Skin epidermis (tissue), 12 donors: ENCODE measurements around the gene CSF3R.

Experiments
- H3K27ac ChIP-seq, 21 experiments: fragments of 200-600 bp; sonication (generic) in 11 of 21; one replicate each; pipeline ENCODE4 v1.5.0; 2020; ENCODE audit warnings: mild to moderate bottlenecking in 3 of 21, inconsistent platforms in 2 of 21, moderate library complexity in 2 of 21
- H3K4me3 ChIP-seq, 7 experiments: fragments of 200-600 bp; sonication (generic) in 2 of 7; one replicate each; pipeline ENCODE4 v1.5.0; 2020; ENCODE audit warnings: inconsistent platforms in 2 of 7, mild to moderate bottlenecking in 2 of 7, moderate library complexity in 1 of 7

CSF3R gene

DNA sequence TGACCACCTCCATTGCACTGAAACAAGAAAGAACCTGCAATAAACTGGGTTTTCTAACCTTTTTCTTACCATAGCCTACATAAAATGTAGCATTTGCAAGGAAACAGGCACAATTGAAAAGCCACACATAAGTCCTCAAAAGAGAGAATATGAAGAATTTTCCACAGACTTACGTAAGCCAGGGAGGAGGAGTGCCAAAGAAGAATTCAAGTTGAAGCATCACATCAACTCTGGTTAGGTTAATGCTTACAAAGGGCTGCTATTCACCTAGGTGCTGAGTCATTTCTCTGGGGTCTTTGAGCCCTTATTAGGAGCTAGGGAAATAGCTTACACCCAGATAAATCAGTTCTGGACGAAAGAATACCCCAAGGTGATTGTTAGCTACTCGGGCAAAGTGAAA is 42.1 kb downstream of the CSF3R start:
- Histone ChIP-seq H3K27ac (no peak overlapping the region), H3K4me3 (no peak overlapping the region)

DNA sequence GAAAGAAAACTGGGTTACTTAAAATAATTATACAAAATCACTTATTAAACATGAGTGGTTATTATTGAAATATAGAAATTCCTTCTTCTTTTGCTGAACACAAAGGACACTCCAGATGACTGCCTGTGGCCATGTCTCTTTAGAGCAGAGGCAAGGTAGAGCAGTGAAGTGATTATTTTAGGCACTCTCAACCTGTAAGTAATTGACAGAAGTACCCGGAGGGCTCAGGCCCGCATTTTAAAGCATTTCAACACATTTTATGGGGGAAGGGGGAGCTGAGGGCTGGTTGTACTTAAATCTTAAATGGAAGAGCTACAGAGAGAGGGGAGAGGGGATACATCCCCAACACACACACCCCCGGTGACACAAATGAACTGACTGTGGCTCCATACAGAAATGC is 42.7 kb downstream of the CSF3R start:
- Histone ChIP-seq H3K4me3 (no peak overlapping the region), H3K27ac (no peak overlapping the region)

DNA sequence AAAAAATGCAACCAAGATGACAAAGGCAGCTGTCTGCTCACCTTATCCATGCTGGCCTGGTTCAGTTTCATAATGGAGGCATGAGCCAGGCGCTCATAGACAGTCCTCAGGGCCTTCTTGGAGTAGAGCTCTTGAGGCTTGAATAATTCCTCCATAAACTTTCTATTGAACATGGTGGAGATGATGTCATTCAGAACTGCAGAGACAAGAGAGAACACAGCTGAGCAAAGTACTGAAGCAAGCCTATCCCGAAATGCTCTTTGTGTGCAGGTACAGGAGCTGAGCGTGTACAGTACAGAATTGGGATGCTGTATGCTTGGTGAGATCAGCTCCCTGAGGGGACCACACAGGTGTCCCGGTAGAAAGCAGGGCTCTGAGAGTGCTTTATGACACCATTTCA is 44.0 kb downstream of the CSF3R start:
- Histone ChIP-seq H3K4me3 (no peak overlapping the region), H3K27ac (no peak overlapping the region)

DNA sequence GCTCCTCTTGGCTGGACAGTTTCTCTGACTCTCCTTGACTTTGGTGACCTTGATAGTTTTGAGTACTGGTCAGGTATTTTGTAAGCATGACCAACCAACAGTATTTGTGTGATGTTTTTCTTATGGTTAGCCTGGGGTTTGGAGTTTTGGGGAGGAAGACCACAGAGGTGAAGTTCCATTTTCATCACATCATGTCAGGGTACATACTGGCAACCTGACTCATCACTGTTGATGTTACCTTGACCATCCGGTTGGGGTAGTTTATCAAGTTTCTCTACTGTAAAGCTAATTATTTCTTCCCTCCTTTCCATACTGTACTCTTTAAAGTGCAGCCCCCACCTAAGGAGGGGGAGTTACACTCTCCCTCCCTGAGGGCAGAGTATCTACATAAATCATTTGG is 45.9 kb downstream of the CSF3R start:
- no peak overlapping the region for H3K4me3 ChIP-seq
- peak overlapping the region in 1 of 21 experiments; percentile 14 for H3K27ac ChIP-seq

DNA sequence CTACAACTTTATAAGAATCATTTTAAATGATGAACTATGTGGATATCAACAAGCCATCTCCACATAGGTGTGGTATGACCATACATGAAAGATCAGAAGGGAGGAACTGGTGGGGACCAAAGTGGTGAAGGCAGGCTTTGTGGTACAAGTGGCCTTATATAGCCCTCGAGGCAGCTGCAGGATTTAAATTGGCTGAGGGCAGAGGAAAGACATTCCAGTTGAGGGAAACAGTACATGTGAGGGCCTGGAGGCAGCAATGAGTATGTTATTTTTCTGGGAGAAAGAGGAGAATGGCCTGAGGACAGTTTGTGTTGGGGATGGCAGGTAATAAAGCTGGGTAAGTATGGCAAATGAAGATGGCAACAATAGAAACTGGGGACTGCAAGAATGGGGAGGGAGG is 49.6 kb downstream of the CSF3R start:
- Histone ChIP-seq H3K27ac (no peak overlapping the region), H3K4me3 (no peak overlapping the region)

DNA sequence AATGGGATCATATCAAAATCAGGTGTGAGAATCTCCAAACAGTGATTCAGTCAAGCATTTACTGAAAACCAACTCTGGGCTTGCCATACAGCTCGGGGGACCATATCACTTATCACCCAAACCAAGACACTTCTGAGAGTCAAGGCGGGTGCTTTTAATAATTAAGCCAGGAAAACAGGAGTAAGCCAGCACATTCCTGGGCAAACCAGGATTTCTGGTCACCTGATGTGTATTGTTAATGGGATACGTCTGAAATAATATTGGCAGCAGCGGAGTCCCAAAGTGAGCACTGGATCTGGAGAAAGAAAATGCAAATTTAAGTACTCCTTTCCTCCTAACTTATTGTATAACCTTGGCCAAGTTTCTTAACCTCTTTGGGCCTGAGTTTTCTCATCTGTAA is 50.1 kb downstream of the CSF3R start:
- no peak overlapping the region for H3K4me3 ChIP-seq
- H3K27ac ChIP-seq: no peak overlapping the region

DNA sequence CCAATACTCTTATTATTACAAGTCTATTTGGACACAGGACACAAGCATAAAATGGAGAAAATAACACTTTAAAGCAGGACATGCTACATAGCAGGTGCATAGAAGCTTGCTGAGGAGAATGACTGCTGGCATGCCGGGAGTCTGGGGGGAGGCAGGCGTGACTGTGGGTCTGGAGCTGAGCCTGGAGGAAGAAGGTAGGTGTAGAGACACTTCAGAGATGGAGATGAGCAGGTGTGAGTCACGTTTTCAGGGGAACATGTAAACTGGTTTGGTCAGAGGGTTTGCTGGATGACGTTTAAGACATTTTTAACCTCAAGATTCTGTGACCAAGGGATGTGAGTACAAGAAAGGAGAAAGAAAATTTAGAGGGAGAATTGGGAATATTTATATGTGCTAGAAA is 56.9 kb downstream of the CSF3R start:
- H3K4me3 ChIP-seq: no peak overlapping the region
- H3K27ac ChIP-seq: peak overlapping the region in 2 of 21 experiments; percentile 9 to 47

DNA sequence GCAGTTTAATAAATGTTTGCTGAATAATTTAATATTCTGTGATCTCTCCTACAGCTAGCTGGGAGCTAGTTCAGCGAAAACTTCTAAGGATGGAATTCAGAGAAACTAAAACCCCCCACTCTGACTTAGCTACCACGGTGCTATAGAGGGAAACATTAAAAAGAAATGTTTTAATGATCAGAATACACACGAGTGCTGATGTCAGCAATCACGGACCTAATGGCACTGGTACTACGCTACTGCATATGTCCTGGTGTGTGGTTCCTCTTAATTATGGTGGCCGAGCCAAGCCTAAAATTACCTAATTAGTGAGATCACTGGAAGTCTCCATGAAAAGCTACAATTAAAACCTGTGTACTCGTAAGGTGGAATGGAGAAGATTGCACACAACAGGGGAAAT is 61.1 kb downstream of the CSF3R start:
- Histone ChIP-seq H3K4me3 (no peak overlapping the region), H3K27ac (peak overlapping the region in 2 of 21 experiments; percentile 43 to 66)

DNA sequence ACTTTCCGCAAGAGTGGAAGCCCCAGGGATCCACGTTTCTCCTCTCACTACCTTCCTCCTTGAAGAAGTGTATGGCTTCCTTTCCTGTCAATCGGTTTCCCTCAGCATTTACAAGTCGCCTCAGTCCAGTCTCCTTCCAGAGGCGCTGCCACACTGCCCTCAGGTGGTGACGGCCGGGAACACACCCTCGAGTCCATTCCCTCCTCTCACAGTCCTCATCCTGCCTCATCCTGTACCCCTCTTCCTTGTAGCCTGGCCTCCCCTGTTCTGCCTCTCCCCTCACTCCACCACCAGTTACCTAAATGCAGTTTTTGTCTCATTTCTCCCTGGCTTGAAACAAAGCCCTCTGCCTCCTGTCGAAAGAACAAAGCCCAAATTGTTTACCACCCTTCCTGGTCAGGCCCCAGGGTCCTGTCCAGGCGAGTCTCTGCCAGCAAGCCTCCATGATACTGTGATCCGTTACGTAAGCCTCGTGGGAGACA is 61.8 kb downstream of the CSF3R start:
- Histone ChIP-seq H3K27ac (peak overlapping the region in 11 of 21 experiments; percentile 7 to 71 (median 51)), H3K4me3 (no peak overlapping the region)

DNA sequence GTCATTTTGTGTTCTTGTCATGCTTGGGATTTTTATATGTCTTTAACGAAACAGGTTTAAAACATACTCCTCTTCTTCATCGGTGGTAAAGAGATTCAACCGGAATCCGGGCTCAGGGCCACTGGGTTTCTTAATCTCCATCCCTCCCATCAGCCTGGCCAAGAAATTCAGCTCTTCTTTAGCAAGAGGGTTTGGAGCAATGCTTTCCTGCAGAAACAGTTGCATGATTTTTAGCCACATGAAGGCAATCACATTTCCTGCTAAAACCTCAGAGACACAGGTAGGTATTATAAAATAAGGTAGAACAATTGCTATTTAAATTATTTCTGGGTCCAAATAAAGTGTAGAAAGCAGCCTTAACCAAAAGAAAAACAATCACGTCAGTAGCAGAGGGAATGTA is 62.3 kb downstream of the CSF3R start:
- no peak overlapping the region for H3K4me3 ChIP-seq
- H3K27ac ChIP-seq: peak overlapping the region in 9 of 21 experiments; percentile 18 to 64 (median 40)

DNA sequence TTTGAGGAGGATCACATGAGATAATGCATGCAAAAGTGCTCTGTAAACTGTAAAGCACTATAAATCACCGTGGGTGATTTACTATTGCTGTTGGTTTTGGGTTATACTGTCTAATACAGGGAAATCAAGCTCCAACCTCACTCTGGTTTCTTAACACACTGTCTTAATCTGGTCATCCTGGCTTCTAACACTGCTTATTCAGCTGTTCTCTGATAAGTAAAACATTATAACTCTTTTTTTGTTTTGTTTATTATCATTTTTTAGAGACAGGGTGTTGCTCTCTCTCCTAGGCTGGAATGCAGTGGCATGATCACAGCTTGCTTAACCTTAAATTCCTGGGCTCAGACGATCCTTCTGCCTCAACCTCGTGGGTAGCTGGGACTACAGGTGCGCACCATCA is 63.1 kb downstream of the CSF3R start:
- Histone ChIP-seq H3K27ac (no peak overlapping the region), H3K4me3 (no peak overlapping the region)

DNA sequence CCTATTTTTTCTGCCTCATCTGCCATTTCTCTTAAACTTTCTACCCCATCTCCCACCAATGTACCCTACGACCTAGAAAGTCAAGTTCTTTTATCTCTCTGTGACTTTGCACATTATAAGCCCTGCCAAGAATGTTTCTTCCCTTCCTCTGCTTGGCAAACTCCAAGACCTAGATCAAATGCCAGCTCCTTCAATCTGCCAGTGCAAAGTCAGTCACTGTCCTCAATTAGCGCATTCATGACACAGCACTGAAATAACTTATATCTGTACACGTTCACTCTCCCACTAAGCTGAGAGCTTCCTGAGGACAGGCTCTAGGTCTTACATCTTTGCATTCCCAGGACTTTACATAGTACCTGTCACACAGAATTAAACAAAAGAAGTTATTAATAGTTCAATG is 63.6 kb downstream of the CSF3R start:
- no peak overlapping the region for H3K27ac ChIP-seq
- H3K4me3 ChIP-seq: no peak overlapping the region

DNA sequence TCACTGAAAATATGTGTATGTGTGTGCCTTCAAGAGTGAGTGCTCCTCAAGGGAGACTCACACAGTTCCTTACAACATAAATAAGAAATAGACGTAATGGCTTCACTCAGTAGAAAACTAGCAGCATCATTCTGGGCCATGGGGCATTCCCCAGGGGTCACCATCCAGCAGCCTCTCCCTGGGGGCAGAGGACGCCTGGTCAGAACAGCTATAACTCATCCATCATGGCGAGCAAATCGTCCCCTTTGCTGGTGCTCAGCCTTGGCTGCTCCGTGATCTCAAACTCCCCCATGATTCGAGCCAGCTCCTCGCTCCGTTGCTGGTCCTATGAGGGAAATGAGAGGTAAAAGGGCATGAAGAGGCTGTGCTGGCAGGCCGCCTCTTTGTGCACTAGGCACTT is 64.8 kb downstream of the CSF3R start:
- H3K4me3 ChIP-seq: no peak overlapping the region
- H3K27ac ChIP-seq: no peak overlapping the region
